Chondrocyte (in vitro differentiated cells): ENCODE measurements around the gene ZNF766. TPM values are rescaled to one million over a fixed set of nuclear protein-coding genes. Genes with fewer than 3 reads are reported as not detected.
"Not testable (repeated sequence)": the region's sequence is repeated elsewhere in the genome, so short reads cannot be mapped to it uniquely, and the experiment has no call there.

Source experiments
- DNase-seq: peaks from one replicate; pipeline ENCODE4 v3.0.0; 2021; ENCODE audit warnings: mixed read lengths, low spot score
- H3K27ac Mint-ChIP-seq: one replicate; pipeline ENCODE4 v1.8.0; 2021; ENCODE audit warnings: mild to moderate bottlenecking, moderate library complexity, mixed read lengths; ENCODE audit not compliant: unreplicated experiment
- H3K27me3 Mint-ChIP-seq: 2 replicates; pipeline ENCODE4 v1.8.0; 2021; ENCODE audit warnings: low read depth, mixed read lengths
- H3K36me3 Mint-ChIP-seq: 2 replicates; pipeline ENCODE4 v1.8.0; 2021; ENCODE audit warnings: low read depth, mixed read lengths
- H3K4me1 Mint-ChIP-seq: 2 replicates; pipeline ENCODE4 v1.8.0; 2021; ENCODE audit warnings: low read depth, mild to moderate bottlenecking, mixed read lengths
- H3K4me3 Mint-ChIP-seq: one replicate; pipeline ENCODE4 v1.8.0; 2021; ENCODE audit warnings: mild to moderate bottlenecking, moderate library complexity, mixed read lengths; ENCODE audit not compliant: unreplicated experiment
- H3K9me3 Mint-ChIP-seq: 2 replicates; pipeline ENCODE4 v1.8.0; 2021; ENCODE audit warnings: low read depth, mixed read lengths
- total RNA-seq: library from RNA; stranded (reverse); gene quantifications from 3 replicates; pipeline ENCODE4 v1.2.1, GENCODE V29; 2021
- TF ChIP-seq, protein P1 (sequence below): fragments of 200-600 bp; sonication (generic); IDR thresholded peaks from 2 replicates; pipeline ENCODE4 v1.5.0; 2021; ENCODE audit warnings: antibody characterized with exemption, mild to moderate bottlenecking, moderate library complexity

Gene ZNF766
- total RNA-seq, 1 donor from 2014 or later, result 13.9 TPM

DNA sequence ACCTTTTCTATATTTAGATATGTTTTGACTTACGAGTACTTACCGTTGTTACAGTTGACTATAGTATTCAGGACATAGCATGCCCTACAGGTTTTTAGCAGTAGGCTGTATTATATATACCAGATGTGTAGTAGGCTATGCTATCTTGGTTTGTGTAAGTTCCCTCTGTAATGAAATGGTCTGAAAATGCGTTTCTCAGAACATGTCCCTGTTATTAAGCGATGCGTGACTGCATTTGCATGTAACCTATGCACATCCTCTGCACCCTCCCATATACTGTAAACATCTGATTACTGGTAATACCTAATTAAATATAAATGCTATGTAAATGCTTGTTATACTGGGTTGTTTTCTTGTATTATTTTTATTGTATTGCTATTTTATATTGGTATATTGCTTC, 6.6 kb downstream of the ZNF766 start:
- Mint-ChIP-seq H3K27ac (no peak overlapping the region), H3K27me3 (no peaks in the 10 kb centered on the region), H3K4me1 (peaks cover 26% of the 10 kb centered on the region), H3K36me3 (peaks cover 16% of the 10 kb centered on the region), H3K4me3 (no peak overlapping the region), H3K9me3 (peaks cover 6% of the 10 kb centered on the region)
- no peak for DNase-seq
- TF ChIP-seq, protein P1, sequence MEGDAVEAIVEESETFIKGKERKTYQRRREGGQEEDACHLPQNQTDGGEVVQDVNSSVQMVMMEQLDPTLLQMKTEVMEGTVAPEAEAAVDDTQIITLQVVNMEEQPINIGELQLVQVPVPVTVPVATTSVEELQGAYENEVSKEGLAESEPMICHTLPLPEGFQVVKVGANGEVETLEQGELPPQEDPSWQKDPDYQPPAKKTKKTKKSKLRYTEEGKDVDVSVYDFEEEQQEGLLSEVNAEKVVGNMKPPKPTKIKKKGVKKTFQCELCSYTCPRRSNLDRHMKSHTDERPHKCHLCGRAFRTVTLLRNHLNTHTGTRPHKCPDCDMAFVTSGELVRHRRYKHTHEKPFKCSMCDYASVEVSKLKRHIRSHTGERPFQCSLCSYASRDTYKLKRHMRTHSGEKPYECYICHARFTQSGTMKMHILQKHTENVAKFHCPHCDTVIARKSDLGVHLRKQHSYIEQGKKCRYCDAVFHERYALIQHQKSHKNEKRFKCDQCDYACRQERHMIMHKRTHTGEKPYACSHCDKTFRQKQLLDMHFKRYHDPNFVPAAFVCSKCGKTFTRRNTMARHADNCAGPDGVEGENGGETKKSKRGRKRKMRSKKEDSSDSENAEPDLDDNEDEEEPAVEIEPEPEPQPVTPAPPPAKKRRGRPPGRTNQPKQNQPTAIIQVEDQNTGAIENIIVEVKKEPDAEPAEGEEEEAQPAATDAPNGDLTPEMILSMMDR, result no peak

DNA sequence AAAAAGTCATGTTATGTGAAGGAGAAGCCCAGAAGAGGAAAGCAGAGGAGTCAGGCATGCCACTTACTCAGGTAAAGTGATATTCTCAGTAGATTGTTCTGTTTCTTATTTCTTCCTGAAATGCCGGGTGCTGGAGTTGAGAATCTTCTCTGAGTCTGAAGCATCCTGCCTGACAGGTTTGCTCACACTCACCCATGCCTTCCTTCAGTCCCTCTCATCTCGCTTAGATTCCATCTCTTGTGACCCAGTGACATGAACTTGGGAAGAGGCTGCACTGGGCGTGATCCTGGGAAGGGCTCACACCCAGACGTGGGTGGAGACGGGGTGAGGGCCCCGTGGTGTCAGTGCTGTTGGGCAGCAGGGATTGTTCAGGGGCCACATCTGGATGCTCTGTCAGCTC, 8.1 kb downstream of the ZNF766 start:
- H3K27me3 Mint-ChIP-seq, result no peaks in the 10 kb centered on the region

DNA sequence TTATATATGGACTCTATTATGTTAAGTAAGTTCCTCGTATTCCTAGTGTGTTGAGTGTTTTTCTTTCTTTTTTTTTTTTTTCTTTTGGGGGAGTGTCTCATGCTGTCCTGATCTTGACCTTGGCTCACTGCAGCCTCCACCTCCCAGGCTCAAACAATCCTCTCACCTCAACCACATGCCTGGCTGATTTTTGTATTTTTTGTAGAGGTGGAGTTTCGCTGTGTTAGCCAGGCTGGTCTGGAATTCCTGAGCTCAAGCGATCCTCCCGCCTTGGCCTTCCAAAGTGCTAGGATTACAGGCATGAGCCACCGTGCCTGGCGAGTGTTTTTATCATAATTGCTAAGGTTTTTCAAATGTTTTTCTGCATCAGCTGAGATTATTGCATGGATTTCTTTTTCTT, 16.9 kb downstream of the ZNF766 start:
- Mint-ChIP-seq H3K4me3 (no peak overlapping the region), H3K36me3 (peaks cover 53% of the 10 kb centered on the region), H3K4me1 (no peaks in the 10 kb centered on the region), H3K9me3 (peaks cover 7% of the 10 kb centered on the region), H3K27ac (no peak overlapping the region), H3K27me3 (no peaks in the 10 kb centered on the region)
- DNase-seq, result no peak
- TF ChIP-seq, protein P1, result no peak

More for the DNA sequence above, 8.1 kb downstream of the ZNF766 start:
- Mint-ChIP-seq H3K4me1 (peaks cover 16% of the 10 kb centered on the region), H3K27ac (no peak overlapping the region), H3K36me3 (peaks cover 13% of the 10 kb centered on the region), H3K9me3 (peaks cover 6% of the 10 kb centered on the region), H3K4me3 (no peak overlapping the region)
- TF ChIP-seq, protein P1, result no peak
- no peak for DNase-seq

DNA sequence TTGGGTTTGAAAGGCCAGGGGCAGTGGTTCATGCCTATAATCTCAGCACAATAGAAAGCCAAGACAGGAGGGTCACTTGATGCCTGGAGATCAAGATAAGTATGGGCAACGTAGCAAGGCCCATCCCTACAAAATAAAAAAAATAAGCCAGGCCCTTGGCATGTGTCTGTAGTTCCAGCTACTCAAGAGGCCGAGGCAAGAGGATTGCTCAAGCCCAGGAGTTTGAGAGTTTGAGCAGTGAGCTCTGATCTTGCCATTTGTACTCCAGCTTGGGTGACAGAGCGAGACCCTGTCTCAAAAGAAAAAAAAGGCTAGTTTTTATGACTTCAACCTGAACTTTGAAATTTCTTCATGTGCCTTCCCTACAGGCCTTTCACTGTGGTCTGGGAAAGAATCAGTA, 22.4 kb downstream of the ZNF766 start:
- H3K27me3 Mint-ChIP-seq, result no peaks in the 10 kb centered on the region
- peaks cover 7% of the 10 kb centered on the region for H3K4me1 Mint-ChIP-seq
- TF ChIP-seq, protein P1, result no peak
- peaks cover 34% of the 10 kb centered on the region for H3K36me3 Mint-ChIP-seq
- no peak overlapping the region for H3K27ac Mint-ChIP-seq
- no peak overlapping the region for H3K4me3 Mint-ChIP-seq
- peaks cover 15% of the 10 kb centered on the region for H3K9me3 Mint-ChIP-seq
- DNase-seq, result no peak

DNA sequence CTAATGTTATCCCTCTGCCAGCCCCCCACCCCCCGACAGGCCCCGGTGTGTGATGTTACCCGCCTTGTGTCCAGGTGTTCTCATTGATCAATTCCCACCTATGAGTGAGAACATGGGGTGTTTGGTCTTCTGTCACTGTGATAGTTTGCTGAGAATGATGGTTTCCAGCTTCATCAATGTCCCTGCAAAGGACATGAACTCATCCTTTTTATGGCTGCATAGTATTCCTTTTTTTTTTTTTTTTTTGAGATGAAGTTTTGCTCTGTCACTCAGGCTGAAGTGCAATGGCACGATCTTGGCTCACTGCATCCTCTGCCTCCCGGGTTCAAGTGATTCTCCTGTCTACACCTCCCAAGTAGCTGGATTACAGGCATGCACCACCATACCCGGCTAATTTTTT, 23.6 kb downstream of the ZNF766 start:
- Mint-ChIP-seq H3K36me3 (peaks cover 28% of the 10 kb centered on the region), H3K4me1 (peaks cover 15% of the 10 kb centered on the region), H3K9me3 (peaks cover 17% of the 10 kb centered on the region)
- DNase-seq, H3K27me3 Mint-ChIP-seq, H3K27ac Mint-ChIP-seq, H3K4me3 Mint-ChIP-seq: not testable (repeated sequence)

DNA sequence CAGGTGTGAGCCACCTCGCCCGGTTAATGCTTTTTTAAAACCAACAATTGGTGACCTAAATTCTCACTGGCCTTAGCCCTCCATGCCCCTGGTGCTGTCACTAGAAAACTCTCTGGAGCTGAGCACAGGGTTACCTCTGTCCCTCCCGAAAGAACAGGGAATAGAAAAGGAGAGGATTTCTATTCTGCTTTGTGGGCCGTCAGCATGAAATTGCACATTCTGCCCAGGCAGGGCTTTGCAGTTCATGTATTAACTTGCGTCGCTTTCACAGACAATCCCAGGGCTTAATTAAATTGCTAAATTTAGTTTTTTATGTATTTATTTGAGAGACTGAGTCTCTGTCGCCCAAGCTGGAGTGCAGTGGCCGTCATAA, 27.0 kb downstream of the ZNF766 start:
- Mint-ChIP-seq H3K9me3 (peaks cover 11% of the 10 kb centered on the region), H3K4me3 (peak overlapping the region; percentile 85), H3K4me1 (peaks cover 24% of the 10 kb centered on the region), H3K27ac (peak overlapping the region; percentile 90), H3K36me3 (peaks cover 30% of the 10 kb centered on the region), H3K27me3 (no peaks in the 10 kb centered on the region)
- DNase-seq, result no peak
- TF ChIP-seq, protein P1, result no peak
